Activated naive CD4-positive, alpha-beta T cell (primary cell): ENCODE measurements around the gene NEO1.

Experiments used
- DNase-seq, 4 experiments: peaks; one replicate each; lab custom pipeline; 2025; lab: John Stamatoyannopoulos, UW

NEO1 gene

GRCh38 chr15:73051807-73052652 lies at the start of gene NEO1:
TSS of gene NEO1 (plus strand) at chr15:73052463. CDS start at chr15:73052676, 213 bp downstream.
- DNase-seq, result peak; percentile 16 to 80 (median 56)

- no peak for DNase-seq
Observed at GRCh38 chr15:73004462-73004861, 47.8 kb upstream of the NEO1 start.

GRCh38 chr15:73005032-73005431 lies 47.2 kb upstream of the NEO1 start:
- DNase-seq, result no peak

GRCh38 chr15:73005446-73005845 lies 46.8 kb upstream of the NEO1 start:
- no peak for DNase-seq

GRCh38 chr15:73006523-73006922 lies 45.7 kb upstream of the NEO1 start:
- no peak for DNase-seq

GRCh38 chr15:73009066-73010056 lies 42.9 kb upstream of the NEO1 start:
- DNase-seq, result no peak

- no peak for DNase-seq
Observed at GRCh38 chr15:73010154-73011152, 41.8 kb upstream of the NEO1 start.

- no peak for DNase-seq
Observed at GRCh38 chr15:73014904-73015303, 37.4 kb upstream of the NEO1 start.

GRCh38 chr15:73015493-73015892 lies 36.8 kb upstream of the NEO1 start:
- no peak for DNase-seq

GRCh38 chr15:73017987-73018386 lies 34.3 kb upstream of the NEO1 start:
- no peak for DNase-seq

- DNase-seq, result no peak
Observed at GRCh38 chr15:73019154-73019553, 33.1 kb upstream of the NEO1 start.

GRCh38 chr15:73019601-73020146 lies 32.6 kb upstream of the NEO1 start:
- no peak for DNase-seq

GRCh38 chr15:73021139-73021621 lies 31.1 kb upstream of the NEO1 start:
- no peak for DNase-seq

- no peak for DNase-seq
Observed at GRCh38 chr15:73022161-73022560, 30.1 kb upstream of the NEO1 start.

- no peak for DNase-seq
Observed at GRCh38 chr15:73023071-73023470, 29.2 kb upstream of the NEO1 start.

- DNase-seq, result no peak
Observed at GRCh38 chr15:73024168-73024567, 28.1 kb upstream of the NEO1 start.

GRCh38 chr15:73026511-73027054 lies 25.7 kb upstream of the NEO1 start:
- DNase-seq, result no peak

GRCh38 chr15:73028031-73028430 lies 24.2 kb upstream of the NEO1 start:
- no peak for DNase-seq

GRCh38 chr15:73028831-73029451 lies 23.3 kb upstream of the NEO1 start:
- no peak for DNase-seq

GRCh38 chr15:73030122-73030679 lies 22.1 kb upstream of the NEO1 start:
- DNase-seq, result no peak
